Vagina (tissue), 2 donors: ENCODE data around the gene ENTPD5. TPM values are rescaled to one million over a fixed set of nuclear protein-coding genes. Genes with fewer than 3 reads are reported as not detected.
"Not testable (repeated sequence)": the region's sequence is repeated elsewhere in the genome, so short reads cannot be mapped to it uniquely, and the experiment has no call there.

ENCODE experiments used
- DNase-seq, 2 donors: peaks; one replicate each; pipeline ENCODE4 v3.0.0-alpha.2; 2017; ENCODE audit errors: extremely low spot score in 2 of 2
- H3K27ac ChIP-seq: fragments of 200-600 bp; sonication (generic); one replicate; pipeline ENCODE4 v1.5.1; 2019
- H3K27me3 ChIP-seq: fragments of 200-600 bp; sonication (generic); one replicate; pipeline ENCODE4 v1.5.1; 2019
- H3K36me3 ChIP-seq, 2 donors: fragments of 200-600 bp; sonication (generic); one replicate each; pipeline ENCODE4 v1.5.1; 2017 to 2019
- H3K4me1 ChIP-seq: fragments of 200-600 bp; sonication (generic); one replicate; pipeline ENCODE4 v1.5.1; 2019
- H3K4me3 ChIP-seq, 2 donors: fragments of 200-600 bp; sonication (generic); 1 replicate in 1 of 2; 2 replicates in 1 of 2; pipeline ENCODE4 v1.5.1; 2016 to 2019
- H3K9me3 ChIP-seq: fragments of 200-600 bp; sonication (generic); one replicate; pipeline ENCODE4 v1.5.1; 2019
- POLR2A ChIP-seq, 2 donors: fragments of 450-650 bp; IDR thresholded peaks; one replicate each; pipeline ENCODE4 v1.6.1; 2017; ENCODE audit warnings: antibody characterized with exemption in 2 of 2, mild to moderate bottlenecking in 2 of 2, moderate library complexity in 2 of 2
- POLR2AphosphoS5 ChIP-seq, 2 donors: sonication (generic); formaldehyde crosslinking; IDR thresholded peaks; one replicate each; pipeline ENCODE4 v1.9.0; 2017; ENCODE audit warnings: antibody characterized with exemption in 2 of 2, mild to moderate bottlenecking in 2 of 2, low read depth in 1 of 2; ENCODE audit not compliant: insufficient read depth in 1 of 2
- intact Hi-C: fragments of 100-400 bp; cut with DNase I; formaldehyde crosslinking; loops from one replicate; pipeline ENCODE4 v1.15.1; 2023
- total RNA-seq: library from RNA; depleted of rRNA; stranded (reverse); fragments of >200 nt; gene quantifications from one replicate; pipeline ENCODE4 v1.2.3, GENCODE V29; 2016
- TF ChIP-seq, protein P1 (sequence below), 3 experiments: fragments of 450-650 bp in 2 of 3; fragments of 200-600 bp in 1 of 3; sonication (generic) in 1 of 3; IDR thresholded peaks; one replicate each; pipeline ENCODE4 v1.5.1; 2017 to 2019; ENCODE audit warnings: antibody characterized with exemption in 3 of 3, mild to moderate bottlenecking in 2 of 3, moderate library complexity in 2 of 3

ENTPD5 gene
- total RNA-seq, 1 donor from 2014 or later = 8.6 TPM

- intact Hi-C loops = no loop called here
- Histone ChIP-seq H3K9me3 (no peaks in the 10 kb centered on the region), H3K27ac (no peak overlapping the region), H3K4me1 (no peaks in the 10 kb centered on the region), H3K27me3 (no peaks in the 10 kb centered on the region), H3K4me3 (no peak overlapping the region), H3K36me3 (peaks cover 0 to 58% of the 10 kb centered on the region in 2 donors)
- TF ChIP-seq POLR2AphosphoS5 (IDR thresholded peaks at IDR 0.05; ENCODE audit: insufficient read depth in 1 of 2, low read depth in 1 of 2) = no peak
- TF ChIP-seq, protein P1, sequence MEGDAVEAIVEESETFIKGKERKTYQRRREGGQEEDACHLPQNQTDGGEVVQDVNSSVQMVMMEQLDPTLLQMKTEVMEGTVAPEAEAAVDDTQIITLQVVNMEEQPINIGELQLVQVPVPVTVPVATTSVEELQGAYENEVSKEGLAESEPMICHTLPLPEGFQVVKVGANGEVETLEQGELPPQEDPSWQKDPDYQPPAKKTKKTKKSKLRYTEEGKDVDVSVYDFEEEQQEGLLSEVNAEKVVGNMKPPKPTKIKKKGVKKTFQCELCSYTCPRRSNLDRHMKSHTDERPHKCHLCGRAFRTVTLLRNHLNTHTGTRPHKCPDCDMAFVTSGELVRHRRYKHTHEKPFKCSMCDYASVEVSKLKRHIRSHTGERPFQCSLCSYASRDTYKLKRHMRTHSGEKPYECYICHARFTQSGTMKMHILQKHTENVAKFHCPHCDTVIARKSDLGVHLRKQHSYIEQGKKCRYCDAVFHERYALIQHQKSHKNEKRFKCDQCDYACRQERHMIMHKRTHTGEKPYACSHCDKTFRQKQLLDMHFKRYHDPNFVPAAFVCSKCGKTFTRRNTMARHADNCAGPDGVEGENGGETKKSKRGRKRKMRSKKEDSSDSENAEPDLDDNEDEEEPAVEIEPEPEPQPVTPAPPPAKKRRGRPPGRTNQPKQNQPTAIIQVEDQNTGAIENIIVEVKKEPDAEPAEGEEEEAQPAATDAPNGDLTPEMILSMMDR (IDR thresholded peaks at IDR 0.05) = no peak
- no peak for TF ChIP-seq POLR2A (IDR thresholded peaks at IDR 0.05)
- DNase-seq = no peak
Measured at GRCh38 chr14:73936548-73936947, 82.5 kb downstream of the ENTPD5 start.

GRCh38 chr14:73935666-73936065 is 83.4 kb downstream of the ENTPD5 start:
- TF ChIP-seq POLR2A (IDR thresholded peaks at IDR 0.05) (no peak), POLR2AphosphoS5 (IDR thresholded peaks at IDR 0.05; ENCODE audit: insufficient read depth in 1 of 2, low read depth in 1 of 2) (no peak)
- TF ChIP-seq, protein P1 (IDR thresholded peaks at IDR 0.05) = no peak
- Histone ChIP-seq H3K4me3 (no peak overlapping the region), H3K4me1 (no peaks in the 10 kb centered on the region), H3K9me3 (no peaks in the 10 kb centered on the region), H3K27me3 (no peaks in the 10 kb centered on the region), H3K36me3 (peaks cover 0 to 61% of the 10 kb centered on the region in 2 donors), H3K27ac (no peak overlapping the region)
- intact Hi-C loops = no loop called here
- no peak for DNase-seq

GRCh38 chr14:73924337-73924736 is 94.8 kb downstream of the ENTPD5 start:
- no peak for DNase-seq
- H3K27me3 ChIP-seq = no peaks in the 10 kb centered on the region
- TF ChIP-seq POLR2A (IDR thresholded peaks at IDR 0.05) = no peak
- TF ChIP-seq, protein P1 (IDR thresholded peaks at IDR 0.05) = no peak
- no peak for TF ChIP-seq POLR2AphosphoS5 (IDR thresholded peaks at IDR 0.05; ENCODE audit: insufficient read depth in 1 of 2, low read depth in 1 of 2)
- H3K4me1 ChIP-seq = no peaks in the 10 kb centered on the region
- no peaks in the 10 kb centered on the region for H3K9me3 ChIP-seq
- H3K27ac ChIP-seq = no peak overlapping the region
- intact Hi-C loops = no loop called here
- H3K4me3 ChIP-seq = no peak overlapping the region
- H3K36me3 ChIP-seq = peaks cover 0 to 95% of the 10 kb centered on the region in 2 donors

DNA sequence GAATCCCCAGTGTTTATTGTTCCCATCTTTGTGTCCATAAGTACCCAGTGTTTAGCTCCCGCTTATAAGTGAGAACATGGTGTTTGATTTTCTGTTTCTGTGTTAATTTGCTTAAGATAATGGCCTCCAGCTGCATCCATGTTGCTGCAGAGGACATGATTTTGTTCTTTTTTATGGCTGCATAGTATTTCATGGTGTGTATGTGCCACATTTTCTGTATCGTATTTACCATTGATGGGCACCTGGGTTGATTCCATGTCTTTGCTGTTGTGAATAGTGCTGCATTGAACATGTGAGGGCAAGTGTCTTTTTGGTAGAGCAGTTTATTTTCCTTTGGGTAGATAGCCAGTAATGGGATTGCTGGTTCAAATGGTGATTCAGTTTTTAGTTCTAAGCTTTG is 99.6 kb downstream of the ENTPD5 start:
- H3K27ac ChIP-seq, H3K4me3 ChIP-seq, H3K9me3 ChIP-seq, H3K27me3 ChIP-seq, H3K4me1 ChIP-seq, DNase-seq, intact Hi-C loops: not testable (repeated sequence)
- peaks cover 0 to 54% of the 10 kb centered on the region in 2 donors for H3K36me3 ChIP-seq

- intact Hi-C loops = no loop called here
- TF ChIP-seq POLR2A (IDR thresholded peaks at IDR 0.05) (no peak), POLR2AphosphoS5 (IDR thresholded peaks at IDR 0.05; ENCODE audit: insufficient read depth in 1 of 2, low read depth in 1 of 2) (no peak)
- TF ChIP-seq, protein P1 (IDR thresholded peaks at IDR 0.05) = no peak
- Histone ChIP-seq H3K9me3 (no peaks in the 10 kb centered on the region), H3K36me3 (peaks cover 5 to 44% of the 10 kb centered on the region in 2 donors), H3K4me3 (no peak overlapping the region), H3K27ac (no peak overlapping the region), H3K4me1 (no peaks in the 10 kb centered on the region), H3K27me3 (no peaks in the 10 kb centered on the region)
- DNase-seq = no peak
Measured at GRCh38 chr14:73916324-73916723, 102.8 kb downstream of the ENTPD5 start.
